ENCODE measurements around the gene PTGIS.

Gene PTGIS

GRCh38 chr20:49483696-49484123 lies 84.2 kb downstream of the PTGIS start:
- H3K9me3 Mint-ChIP-seq, result no peaks in the 10 kb centered on the region
- no peaks in the 10 kb centered on the region for H3K36me3 Mint-ChIP-seq (ENCODE audit: low read depth)
- H3K4me3 Mint-ChIP-seq, result no peak overlapping the region
- H3K4me1 Mint-ChIP-seq (ENCODE audit: low read depth), result peaks cover 2% of the 10 kb centered on the region
- H3K27me3 Mint-ChIP-seq (ENCODE audit: low read depth), result peaks cover 48% of the 10 kb centered on the region
- no peak overlapping the region for H3K27ac Mint-ChIP-seq
- DNase-seq (ENCODE audit: low spot score), result no peak

DNA sequence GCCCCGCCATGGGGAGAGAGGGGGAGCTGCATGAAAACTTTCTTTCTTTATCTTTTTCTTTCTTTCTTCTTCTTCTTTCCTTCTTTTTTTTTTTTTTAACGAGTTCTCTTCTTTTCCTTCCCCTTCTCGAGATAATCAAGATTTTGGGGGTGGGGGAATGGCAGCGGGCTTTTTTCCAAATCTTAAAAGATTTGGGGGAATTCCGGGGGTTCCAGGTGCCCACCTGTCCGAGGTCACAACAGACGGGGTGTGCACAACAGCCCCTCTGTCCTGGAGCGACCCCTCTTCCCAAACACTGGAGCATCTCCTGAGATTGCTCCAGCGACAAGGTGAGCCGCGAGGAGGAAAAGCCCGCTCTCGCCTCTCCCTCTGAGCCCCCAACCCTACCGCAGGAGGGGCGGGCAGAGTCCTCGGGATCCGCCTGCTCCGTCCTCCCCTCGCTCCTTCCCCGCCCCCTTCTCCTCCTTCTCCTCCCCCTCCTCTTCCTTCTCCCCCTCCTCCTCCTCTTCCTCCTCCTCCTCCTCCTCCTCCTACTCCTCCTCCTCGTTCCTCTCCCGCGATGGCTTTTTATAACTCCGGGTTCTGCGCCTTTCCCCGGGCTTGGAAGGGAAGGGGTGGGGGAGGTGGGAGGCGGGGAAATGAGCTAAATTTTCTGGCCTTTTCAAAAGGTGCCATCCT lies 84.8 kb downstream of the PTGIS start:
- Mint-ChIP-seq H3K9me3 (no peaks in the 10 kb centered on the region), H3K27me3 (ENCODE audit: low read depth) (peaks cover 43% of the 10 kb centered on the region), H3K4me3 (peak overlapping the region; percentile 42), H3K36me3 (ENCODE audit: low read depth) (no peaks in the 10 kb centered on the region), H3K4me1 (ENCODE audit: low read depth) (peaks cover 2% of the 10 kb centered on the region), H3K27ac (no peak overlapping the region)
- no peak for DNase-seq (ENCODE audit: low spot score)

DNA sequence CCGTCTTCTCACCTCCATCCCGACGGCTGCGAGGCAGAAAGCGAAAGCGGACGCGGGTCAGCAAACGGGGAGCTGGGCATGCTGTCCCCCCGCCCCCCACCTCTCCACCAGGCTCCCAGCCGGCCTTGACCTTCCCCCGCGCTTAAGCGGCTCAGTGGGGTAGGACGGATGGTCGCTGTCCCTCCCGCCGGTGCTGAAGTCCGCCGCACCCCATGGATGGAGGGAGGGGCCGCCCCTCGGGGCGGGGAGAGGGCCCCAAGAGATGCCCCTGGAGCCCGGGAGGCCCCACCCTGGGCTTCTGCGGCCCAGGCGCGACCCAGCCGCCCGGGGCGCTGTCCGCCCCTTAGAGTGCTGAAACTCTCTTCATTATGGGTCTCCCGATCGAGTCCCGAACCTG lies 85.3 kb downstream of the PTGIS start, which contains the start of gene KCNB1:
Gene KCNB1, minus strand, starts transcription at position 48 of the 397 bp plus-strand sequence. CDS start 188 bp downstream, outside the sequence.
- H3K27me3 Mint-ChIP-seq (ENCODE audit: low read depth), result peaks cover 43% of the 10 kb centered on the region
- H3K4me3 Mint-ChIP-seq, result peak within 1 kb of the TSS; percentile 42
- no peaks in the 10 kb centered on the region for H3K9me3 Mint-ChIP-seq

DNA sequence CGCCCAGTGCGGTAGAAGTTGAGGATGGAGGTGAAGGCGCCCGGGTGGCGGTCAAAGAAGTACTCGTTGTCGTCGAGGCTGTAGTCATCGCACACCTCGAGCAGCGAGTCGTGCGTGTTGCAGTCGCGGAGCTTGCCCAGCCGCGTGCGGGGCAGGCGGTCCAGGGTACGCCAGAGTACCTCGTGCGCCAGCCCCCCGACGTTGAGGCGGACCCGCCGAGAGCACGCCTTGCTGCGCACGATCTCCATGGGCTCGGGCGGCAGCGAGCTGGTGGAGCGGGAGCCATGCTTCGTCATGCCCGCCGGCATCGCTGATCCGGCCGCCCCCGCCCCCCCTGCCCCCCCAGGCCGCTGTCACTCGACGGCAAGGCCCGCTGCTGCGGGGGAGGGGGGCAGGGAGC lies 85.8 kb downstream of the PTGIS start:
- Mint-ChIP-seq H3K4me3 (no peak overlapping the region), H3K36me3 (ENCODE audit: low read depth) (no peaks in the 10 kb centered on the region), H3K4me1 (ENCODE audit: low read depth) (peaks cover 2% of the 10 kb centered on the region), H3K27me3 (ENCODE audit: low read depth) (peaks cover 41% of the 10 kb centered on the region), H3K27ac (no peak overlapping the region), H3K9me3 (no peaks in the 10 kb centered on the region)
- no peak for DNase-seq (ENCODE audit: low spot score)

More for the DNA sequence above, 85.3 kb downstream of the PTGIS start, which contains the start of gene KCNB1:
- no peaks in the 10 kb centered on the region for H3K36me3 Mint-ChIP-seq (ENCODE audit: low read depth)
- peaks cover 2% of the 10 kb centered on the region for H3K4me1 Mint-ChIP-seq (ENCODE audit: low read depth)
- DNase-seq (ENCODE audit: low spot score), result peak; percentile 42
- no peak within 1 kb of the TSS for H3K27ac Mint-ChIP-seq

- Mint-ChIP-seq H3K4me1 (ENCODE audit: low read depth) (peaks cover 2% of the 10 kb centered on the region), H3K9me3 (no peaks in the 10 kb centered on the region), H3K27me3 (ENCODE audit: low read depth) (peaks cover 36% of the 10 kb centered on the region), H3K4me3 (no peak overlapping the region), H3K27ac (no peak overlapping the region), H3K36me3 (ENCODE audit: low read depth) (no peaks in the 10 kb centered on the region)
- no peak for DNase-seq (ENCODE audit: low spot score)
Observed at GRCh38 chr20:49481116-49481515, 86.8 kb downstream of the PTGIS start.

DNA sequence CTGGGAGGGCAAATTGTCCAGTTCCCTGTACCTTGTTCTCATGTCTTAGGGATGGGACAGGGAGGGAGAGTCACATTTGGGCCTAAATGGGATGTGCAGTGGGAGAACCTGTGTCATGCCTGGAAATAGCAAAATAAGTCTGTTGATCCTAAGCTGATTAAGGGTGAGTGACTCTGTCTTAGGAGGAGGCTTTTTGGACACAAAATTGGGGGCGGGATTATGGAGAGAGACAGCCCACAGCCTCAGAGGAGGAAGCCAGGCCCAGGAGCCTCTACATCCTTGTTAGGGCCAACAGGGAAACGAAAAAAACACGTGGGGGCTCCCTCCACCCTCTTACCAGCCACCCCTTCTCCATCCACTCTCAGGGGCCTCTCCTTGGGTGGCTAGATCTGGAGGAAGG lies 87.7 kb downstream of the PTGIS start:
- no peak overlapping the region for H3K4me3 Mint-ChIP-seq
- no peaks in the 10 kb centered on the region for H3K36me3 Mint-ChIP-seq (ENCODE audit: low read depth)
- DNase-seq (ENCODE audit: low spot score), result no peak
- H3K4me1 Mint-ChIP-seq (ENCODE audit: low read depth), result peaks cover 2% of the 10 kb centered on the region
- H3K27ac Mint-ChIP-seq, result no peak overlapping the region
- H3K9me3 Mint-ChIP-seq, result no peaks in the 10 kb centered on the region
- peaks cover 27% of the 10 kb centered on the region for H3K27me3 Mint-ChIP-seq (ENCODE audit: low read depth)

DNA sequence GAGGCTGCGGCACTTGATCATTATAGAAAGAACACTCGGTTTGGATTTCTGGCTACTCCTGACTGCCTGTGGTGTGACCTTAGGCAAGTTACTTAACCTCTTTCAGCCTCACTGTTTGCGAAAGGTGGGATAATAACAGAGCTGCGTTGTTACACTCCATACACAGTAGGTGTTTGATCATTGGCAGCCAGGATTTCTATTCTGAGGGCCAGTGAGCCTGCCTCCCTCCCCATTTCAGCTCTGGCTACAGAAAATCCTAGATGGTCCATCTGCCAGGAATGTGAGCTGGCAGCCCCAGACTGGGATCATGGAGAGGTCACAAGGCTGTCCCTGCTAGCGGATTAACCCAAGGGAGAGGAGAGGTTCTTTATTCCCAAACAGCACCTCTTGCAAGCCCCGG lies 88.2 kb downstream of the PTGIS start:
- no peak overlapping the region for H3K4me3 Mint-ChIP-seq
- peaks cover 2% of the 10 kb centered on the region for H3K4me1 Mint-ChIP-seq (ENCODE audit: low read depth)
- H3K9me3 Mint-ChIP-seq, result no peaks in the 10 kb centered on the region
- H3K27ac Mint-ChIP-seq, result no peak overlapping the region
- no peaks in the 10 kb centered on the region for H3K36me3 Mint-ChIP-seq (ENCODE audit: low read depth)
- no peak for DNase-seq (ENCODE audit: low spot score)
- peaks cover 23% of the 10 kb centered on the region for H3K27me3 Mint-ChIP-seq (ENCODE audit: low read depth)

DNA sequence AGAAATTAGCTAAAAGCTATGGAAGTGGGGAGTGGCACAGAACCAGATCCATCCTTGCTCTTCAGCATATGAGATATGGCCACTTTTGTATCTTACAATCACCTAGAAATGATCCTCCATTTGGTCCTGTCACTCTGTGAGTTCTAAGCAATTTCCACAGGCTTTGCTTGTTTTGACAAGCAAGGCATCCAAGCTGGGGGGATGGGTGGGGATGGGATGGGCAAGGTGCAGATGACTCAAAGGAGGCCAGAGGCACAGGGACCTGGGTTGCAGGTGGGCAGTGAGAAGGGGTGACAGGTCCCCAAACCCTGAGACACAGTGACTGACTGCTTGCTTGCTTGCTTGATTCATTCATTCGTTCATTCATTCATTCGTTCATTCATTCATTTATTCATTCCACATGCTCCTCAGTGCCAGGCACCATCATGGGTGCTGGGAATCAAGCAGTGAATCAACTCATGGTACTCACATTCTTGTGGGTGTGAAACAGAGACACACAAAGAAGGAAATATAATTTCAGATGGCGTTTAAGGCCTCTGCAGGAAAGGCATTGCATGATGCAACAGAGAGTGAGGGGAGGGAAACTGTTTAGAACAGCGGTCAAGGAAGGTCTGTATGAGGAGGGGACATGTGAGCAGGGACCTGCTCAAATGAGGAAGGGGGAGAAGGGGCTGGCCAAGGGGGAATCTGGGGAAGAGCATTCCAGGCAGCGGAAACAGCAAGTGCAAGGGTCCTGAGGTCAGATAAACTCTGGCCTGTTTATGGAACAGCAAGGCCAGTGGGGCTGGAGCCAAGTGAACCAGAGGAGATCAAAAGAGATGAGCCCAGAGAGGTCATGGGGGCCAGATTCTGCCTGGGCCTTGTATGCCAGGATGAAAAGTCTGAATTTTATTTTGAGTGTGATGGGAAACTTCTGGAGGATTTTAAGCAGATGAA lies 88.9 kb downstream of the PTGIS start:
- no peaks in the 10 kb centered on the region for H3K9me3 Mint-ChIP-seq
- no peak overlapping the region for H3K27ac Mint-ChIP-seq
- H3K4me1 Mint-ChIP-seq (ENCODE audit: low read depth), result no peaks in the 10 kb centered on the region
- H3K36me3 Mint-ChIP-seq (ENCODE audit: low read depth), result no peaks in the 10 kb centered on the region
- H3K4me3 Mint-ChIP-seq, result no peak overlapping the region
- H3K27me3 Mint-ChIP-seq (ENCODE audit: low read depth), result peaks cover 18% of the 10 kb centered on the region
- no peak for DNase-seq (ENCODE audit: low spot score)

DNA sequence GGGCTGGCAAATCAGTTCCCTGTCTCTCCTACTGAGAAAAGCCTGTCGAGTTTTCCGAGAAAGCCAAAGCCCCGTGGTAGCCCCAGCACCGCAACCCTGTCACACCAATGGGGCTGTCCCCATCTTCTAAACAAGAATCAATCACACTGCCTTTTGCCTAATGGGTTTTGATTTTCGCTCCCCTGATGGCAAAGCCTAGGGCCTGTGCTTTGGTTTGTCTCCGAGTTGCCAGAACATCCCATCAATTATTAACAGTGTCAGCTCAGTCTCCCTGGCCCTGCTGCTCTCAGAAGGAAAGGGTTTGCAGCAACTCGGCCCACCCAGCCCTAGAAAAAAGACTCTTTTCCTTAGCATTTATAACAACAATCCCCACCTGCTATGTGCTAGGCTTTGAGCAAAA lies 89.7 kb downstream of the PTGIS start:
- no peak overlapping the region for H3K4me3 Mint-ChIP-seq
- no peak for DNase-seq (ENCODE audit: low spot score)
- no peak overlapping the region for H3K27ac Mint-ChIP-seq
- H3K9me3 Mint-ChIP-seq, result no peaks in the 10 kb centered on the region
- no peaks in the 10 kb centered on the region for H3K4me1 Mint-ChIP-seq (ENCODE audit: low read depth)
- no peaks in the 10 kb centered on the region for H3K36me3 Mint-ChIP-seq (ENCODE audit: low read depth)
- peaks cover 17% of the 10 kb centered on the region for H3K27me3 Mint-ChIP-seq (ENCODE audit: low read depth)

DNA sequence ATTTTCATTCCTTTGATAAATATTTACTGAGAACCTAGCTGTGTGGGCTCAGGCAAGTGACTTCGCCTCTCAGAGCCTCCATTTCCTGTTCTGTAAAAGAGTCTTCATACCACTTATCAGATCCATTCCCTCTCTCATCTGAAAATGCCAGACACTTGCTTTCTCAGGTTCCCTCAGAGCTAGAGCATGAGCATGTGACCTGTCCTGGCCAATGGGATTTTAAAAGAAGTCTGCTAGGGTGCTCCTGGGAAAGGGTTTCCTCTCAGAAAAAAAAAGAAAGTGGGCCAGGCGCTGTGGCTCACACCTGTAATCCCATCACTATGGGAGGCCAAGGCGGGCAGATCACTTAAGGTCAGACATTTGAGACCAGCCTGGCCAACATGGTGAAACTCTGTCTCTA lies 90.7 kb downstream of the PTGIS start:
- Mint-ChIP-seq H3K36me3 (ENCODE audit: low read depth) (no peaks in the 10 kb centered on the region), H3K27me3 (ENCODE audit: low read depth) (peaks cover 13% of the 10 kb centered on the region), H3K4me1 (ENCODE audit: low read depth) (no peaks in the 10 kb centered on the region), H3K27ac (no peak overlapping the region), H3K4me3 (no peak overlapping the region), H3K9me3 (no peaks in the 10 kb centered on the region)
- DNase-seq (ENCODE audit: low spot score), result no peak

- Mint-ChIP-seq H3K4me1 (ENCODE audit: low read depth) (no peaks in the 10 kb centered on the region), H3K27me3 (ENCODE audit: low read depth) (peaks cover 17% of the 10 kb centered on the region), H3K4me3 (no peak overlapping the region), H3K36me3 (ENCODE audit: low read depth) (no peaks in the 10 kb centered on the region), H3K27ac (no peak overlapping the region), H3K9me3 (no peaks in the 10 kb centered on the region)
- no peak for DNase-seq (ENCODE audit: low spot score)
Observed at GRCh38 chr20:49476016-49476355, 92.0 kb downstream of the PTGIS start.

DNA sequence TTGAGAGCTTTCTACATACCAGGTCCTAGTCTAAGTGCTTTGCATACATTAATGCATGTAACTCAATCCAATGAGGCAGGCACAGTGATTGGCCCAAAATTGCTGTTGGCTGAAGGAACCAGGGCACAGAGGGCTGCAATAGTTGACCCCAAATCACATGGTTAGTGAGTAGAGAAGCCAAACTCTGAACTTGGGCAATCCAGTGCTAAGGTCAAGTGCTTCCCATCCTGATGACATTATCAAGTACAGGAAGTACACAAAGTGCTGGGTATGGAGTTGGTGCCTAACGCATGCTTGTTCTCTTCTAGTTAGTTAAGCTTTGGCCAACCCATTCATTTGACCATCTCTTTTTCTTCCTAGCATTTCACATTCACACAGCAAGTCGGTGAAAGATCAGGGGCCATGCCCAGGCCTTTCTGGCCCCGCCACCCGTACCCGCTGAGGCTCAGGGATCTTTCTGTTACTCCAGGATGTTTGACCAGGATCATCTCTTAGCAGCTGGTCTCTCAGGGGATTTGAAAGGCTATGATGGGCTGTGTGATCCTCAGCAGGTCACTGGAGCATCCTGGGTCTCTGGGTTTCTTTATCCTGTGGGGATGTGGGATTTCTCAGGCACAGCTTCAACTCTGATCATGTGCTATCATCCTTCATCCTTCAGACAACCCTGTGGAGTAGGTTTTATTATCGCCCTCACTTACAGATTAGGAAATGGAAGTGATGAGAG lies 92.5 kb downstream of the PTGIS start:
- peaks cover 16% of the 10 kb centered on the region for H3K27me3 Mint-ChIP-seq (ENCODE audit: low read depth)
- no peaks in the 10 kb centered on the region for H3K36me3 Mint-ChIP-seq (ENCODE audit: low read depth)
- H3K9me3 Mint-ChIP-seq, result no peaks in the 10 kb centered on the region
- no peak for DNase-seq (ENCODE audit: low spot score)
- H3K27ac Mint-ChIP-seq, result no peak overlapping the region
- no peaks in the 10 kb centered on the region for H3K4me1 Mint-ChIP-seq (ENCODE audit: low read depth)
- no peak overlapping the region for H3K4me3 Mint-ChIP-seq

DNA sequence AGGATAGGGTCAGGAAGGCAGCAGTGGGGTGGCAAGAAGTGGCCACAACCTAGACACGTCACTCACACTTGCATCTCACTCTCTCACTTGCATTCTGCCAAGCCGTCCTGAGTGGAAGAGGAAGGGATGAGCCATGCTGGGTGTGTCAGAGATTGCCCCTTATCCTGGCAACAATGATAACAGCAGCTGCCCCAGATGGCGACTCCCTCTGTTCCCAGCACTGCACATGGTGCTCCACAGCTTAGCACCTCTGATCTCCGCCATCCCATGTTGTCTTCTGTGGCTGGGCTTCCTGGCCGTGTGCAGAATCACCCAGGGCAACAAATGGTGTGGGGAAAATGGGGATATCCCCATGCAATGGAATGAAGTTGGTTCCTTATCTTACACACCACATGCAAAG lies 96.5 kb downstream of the PTGIS start:
- Mint-ChIP-seq H3K4me3 (no peak overlapping the region), H3K4me1 (ENCODE audit: low read depth) (no peaks in the 10 kb centered on the region), H3K27ac (no peak overlapping the region), H3K36me3 (ENCODE audit: low read depth) (no peaks in the 10 kb centered on the region), H3K9me3 (no peaks in the 10 kb centered on the region), H3K27me3 (ENCODE audit: low read depth) (peaks cover 20% of the 10 kb centered on the region)
- DNase-seq (ENCODE audit: low spot score), result no peak

GRCh38 chr20:49470922-49471321 lies 97.0 kb downstream of the PTGIS start:
- H3K36me3 Mint-ChIP-seq (ENCODE audit: low read depth), result no peaks in the 10 kb centered on the region
- H3K4me3 Mint-ChIP-seq, result no peak overlapping the region
- H3K4me1 Mint-ChIP-seq (ENCODE audit: low read depth), result no peaks in the 10 kb centered on the region
- DNase-seq (ENCODE audit: low spot score), result no peak
- no peaks in the 10 kb centered on the region for H3K9me3 Mint-ChIP-seq
- peaks cover 20% of the 10 kb centered on the region for H3K27me3 Mint-ChIP-seq (ENCODE audit: low read depth)
- no peak overlapping the region for H3K27ac Mint-ChIP-seq
